Measurements from ENCODE around the gene E2F4.

The E2F4 gene

DNA sequence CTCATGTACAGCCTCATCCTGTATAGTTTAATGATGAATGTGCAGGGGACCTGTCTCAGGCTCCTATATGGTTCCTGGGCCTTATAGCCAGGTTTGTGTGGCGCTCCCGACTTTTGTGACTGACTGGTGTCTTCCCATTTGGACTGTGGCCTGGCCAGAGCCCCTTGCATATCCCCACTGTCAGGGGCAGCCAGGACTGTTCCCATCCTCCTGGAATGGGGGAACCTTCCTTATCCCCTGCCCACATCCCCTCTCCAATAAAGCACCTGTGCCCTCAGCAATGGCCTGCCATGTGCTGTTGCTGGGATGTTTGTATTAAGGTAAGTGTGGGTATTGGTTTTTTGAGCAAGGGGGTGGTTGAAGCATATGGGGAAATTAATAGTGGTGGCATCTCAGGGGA lies 43.7 kb upstream of the E2F4 start:
- TF ChIP-seq, protein P1, sequence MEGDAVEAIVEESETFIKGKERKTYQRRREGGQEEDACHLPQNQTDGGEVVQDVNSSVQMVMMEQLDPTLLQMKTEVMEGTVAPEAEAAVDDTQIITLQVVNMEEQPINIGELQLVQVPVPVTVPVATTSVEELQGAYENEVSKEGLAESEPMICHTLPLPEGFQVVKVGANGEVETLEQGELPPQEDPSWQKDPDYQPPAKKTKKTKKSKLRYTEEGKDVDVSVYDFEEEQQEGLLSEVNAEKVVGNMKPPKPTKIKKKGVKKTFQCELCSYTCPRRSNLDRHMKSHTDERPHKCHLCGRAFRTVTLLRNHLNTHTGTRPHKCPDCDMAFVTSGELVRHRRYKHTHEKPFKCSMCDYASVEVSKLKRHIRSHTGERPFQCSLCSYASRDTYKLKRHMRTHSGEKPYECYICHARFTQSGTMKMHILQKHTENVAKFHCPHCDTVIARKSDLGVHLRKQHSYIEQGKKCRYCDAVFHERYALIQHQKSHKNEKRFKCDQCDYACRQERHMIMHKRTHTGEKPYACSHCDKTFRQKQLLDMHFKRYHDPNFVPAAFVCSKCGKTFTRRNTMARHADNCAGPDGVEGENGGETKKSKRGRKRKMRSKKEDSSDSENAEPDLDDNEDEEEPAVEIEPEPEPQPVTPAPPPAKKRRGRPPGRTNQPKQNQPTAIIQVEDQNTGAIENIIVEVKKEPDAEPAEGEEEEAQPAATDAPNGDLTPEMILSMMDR (IDR thresholded peaks at IDR 0.05; ENCODE audit: control insufficient read depth, insufficient read depth, low read depth, low read length, missing control alignments), result no peak
- no peak for DNase-seq (ENCODE audit: low read depth)
- H3K4me3 ChIP-seq (ENCODE audit: control insufficient read depth, low read depth, low read length), result no peak overlapping the region

DNA sequence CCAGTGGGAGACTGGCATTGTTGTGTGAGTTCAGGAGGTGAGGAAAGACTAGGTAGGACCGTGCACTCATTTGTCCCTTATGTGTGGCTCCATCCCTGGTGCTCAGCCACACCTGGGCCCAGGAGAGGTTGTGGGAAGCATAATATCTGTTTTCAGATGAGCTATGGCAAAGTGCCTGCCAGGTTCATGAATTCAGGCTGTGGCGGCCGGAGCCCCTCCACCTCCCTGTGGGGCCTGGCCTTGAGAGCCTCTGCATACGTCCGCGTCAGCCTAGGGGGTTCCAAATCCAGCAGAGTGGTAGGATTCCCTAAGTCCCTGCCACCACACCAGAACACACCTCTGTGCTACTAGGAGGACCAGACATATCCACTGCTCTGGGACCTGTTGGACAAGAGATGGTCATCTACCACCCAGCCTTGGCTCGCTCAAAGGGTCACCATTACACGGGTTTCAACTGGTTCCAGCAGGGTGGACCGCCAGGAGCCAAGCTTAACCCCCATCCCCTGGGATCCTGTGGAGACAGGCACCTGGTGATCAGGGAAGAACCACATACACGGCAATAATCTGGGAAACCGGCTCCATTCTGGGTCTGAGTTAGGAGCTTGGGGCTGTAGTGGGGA lies 43.2 kb upstream of the E2F4 start:
- no peak for DNase-seq (ENCODE audit: low read depth)
- H3K4me3 ChIP-seq (ENCODE audit: control insufficient read depth, low read depth, low read length), result no peak overlapping the region
- TF ChIP-seq, protein P1 (IDR thresholded peaks at IDR 0.05; ENCODE audit: control insufficient read depth, insufficient read depth, low read depth, low read length, missing control alignments), result no peak

DNA sequence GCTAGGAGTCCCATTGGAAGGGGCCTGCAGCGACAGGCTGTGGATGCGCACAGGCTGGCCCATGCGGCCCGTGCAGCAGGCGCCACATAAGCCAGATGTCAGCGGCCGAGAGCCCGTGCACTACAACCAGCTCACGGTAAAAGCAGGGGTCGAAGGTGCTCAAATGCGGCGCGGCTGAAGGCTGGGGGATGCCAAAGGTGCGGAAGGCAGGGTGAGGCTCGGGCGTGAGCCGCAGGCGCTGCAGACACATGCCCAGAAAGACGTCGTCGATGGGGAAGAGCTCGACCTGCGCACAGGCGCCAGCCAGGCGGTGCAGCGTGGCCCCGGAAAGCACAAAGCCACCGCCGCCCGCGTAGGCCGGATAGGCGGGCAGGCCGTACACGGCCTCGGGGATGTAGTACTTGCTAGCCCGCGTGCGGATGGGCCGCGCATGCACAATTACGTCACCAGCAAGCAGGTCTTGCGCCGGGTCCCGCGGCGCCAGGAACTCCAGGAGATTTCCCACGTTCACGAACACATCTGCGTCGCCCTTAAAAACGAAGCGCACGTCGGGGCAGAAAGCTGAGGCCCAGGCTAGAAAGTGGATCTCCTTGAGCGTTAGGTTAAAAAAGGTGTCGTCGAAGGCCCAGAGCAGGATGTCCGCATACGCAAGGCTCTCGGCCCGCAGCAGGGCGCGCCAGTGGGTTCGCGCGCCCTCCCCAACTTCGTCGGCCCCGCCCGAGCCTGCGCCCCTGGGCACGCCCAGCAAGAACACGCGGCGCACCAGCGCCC lies 42.5 kb upstream of the E2F4 start:
- DNase-seq (ENCODE audit: low read depth), result no peak
- H3K4me3 ChIP-seq (ENCODE audit: control insufficient read depth, low read depth, low read length), result no peak overlapping the region
- TF ChIP-seq, protein P1 (IDR thresholded peaks at IDR 0.05; ENCODE audit: control insufficient read depth, insufficient read depth, low read depth, low read length, missing control alignments), result no peak

DNA sequence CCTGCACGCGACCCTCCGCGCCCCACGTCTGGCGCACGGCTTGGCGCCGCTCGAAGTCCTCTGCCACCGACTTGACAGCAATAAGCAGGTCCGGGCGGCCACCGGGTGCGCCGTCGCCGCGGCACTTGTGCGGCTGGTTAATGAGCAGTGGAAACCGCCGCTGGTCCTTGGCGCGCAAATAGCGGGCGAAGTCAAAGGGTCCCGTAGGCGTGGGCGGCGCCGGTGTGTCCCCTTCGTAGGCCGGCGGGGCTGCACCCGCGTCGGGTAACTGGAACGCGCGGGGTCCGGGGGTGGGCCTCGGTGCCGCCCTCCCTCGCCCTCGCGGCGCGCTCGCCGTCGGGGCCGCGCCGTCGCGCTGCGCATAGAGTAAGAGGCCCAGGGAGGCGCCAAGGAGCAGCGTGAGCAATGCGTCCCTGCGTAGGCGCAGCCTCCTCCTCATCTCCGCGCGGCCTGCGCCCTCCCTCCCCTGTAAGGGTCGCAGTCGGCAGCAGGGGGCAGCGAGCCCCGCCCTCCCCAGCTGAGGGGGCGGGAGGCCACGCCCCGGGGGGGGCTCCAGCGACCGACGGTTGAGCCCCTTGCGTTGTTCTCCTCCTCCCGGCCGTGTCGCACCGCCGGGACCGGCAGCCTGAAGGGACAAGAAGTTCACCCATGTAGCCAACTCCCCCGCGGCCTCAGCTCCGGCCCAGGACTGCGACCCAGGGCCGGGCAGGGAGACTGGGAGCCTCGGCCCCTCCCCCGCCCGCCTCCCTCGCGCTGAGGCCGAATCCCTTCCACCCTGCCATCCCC lies 41.7 kb upstream of the E2F4 start:
- TF ChIP-seq, protein P1 (IDR thresholded peaks at IDR 0.05; ENCODE audit: control insufficient read depth, insufficient read depth, low read depth, low read length, missing control alignments), result no peak
- DNase-seq (ENCODE audit: low read depth), result no peak
- peak overlapping the region; percentile 64 for H3K4me3 ChIP-seq (ENCODE audit: control insufficient read depth, low read depth, low read length)

DNA sequence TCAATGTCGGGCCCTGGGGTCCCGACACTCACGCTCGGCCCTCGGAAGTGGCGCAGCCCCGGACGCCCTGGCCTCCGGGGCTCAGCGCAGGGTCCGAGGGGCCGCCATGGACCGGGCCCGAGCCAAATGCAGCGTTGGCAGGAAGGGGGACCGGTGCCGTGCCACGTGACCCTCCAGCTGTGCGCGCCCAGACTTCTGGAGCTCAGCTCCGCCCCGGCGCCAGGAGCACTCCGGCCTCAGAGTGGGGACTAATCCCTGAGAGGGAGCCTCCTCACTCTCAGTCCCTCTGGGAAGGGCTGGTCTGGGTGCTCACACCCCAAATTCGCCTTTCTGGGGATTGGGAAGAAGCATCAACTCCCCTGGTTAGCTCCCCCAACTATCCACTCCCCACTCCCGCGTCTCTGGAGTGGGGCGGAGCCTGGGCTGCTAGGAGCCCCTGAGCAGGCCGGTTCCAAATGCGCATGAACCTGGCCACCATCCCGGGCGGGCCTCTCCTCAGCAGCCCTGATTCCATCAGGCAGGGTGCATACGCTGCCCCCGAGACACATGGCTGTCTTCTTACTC lies 41.0 kb upstream of the E2F4 start, which contains the start of gene B3GNT9:
B3GNT9 (minus strand) TSS at position 166 of the 564 bp plus-strand sequence. CDS start 513 bp downstream, outside the sequence.
- TF ChIP-seq, protein P1 (IDR thresholded peaks at IDR 0.05; ENCODE audit: control insufficient read depth, insufficient read depth, low read depth, low read length, missing control alignments), result no peak
- DNase-seq (ENCODE audit: low read depth), result no peak
- H3K4me3 ChIP-seq (ENCODE audit: control insufficient read depth, low read depth, low read length), result peak within 1 kb of the TSS; percentile 64

DNA sequence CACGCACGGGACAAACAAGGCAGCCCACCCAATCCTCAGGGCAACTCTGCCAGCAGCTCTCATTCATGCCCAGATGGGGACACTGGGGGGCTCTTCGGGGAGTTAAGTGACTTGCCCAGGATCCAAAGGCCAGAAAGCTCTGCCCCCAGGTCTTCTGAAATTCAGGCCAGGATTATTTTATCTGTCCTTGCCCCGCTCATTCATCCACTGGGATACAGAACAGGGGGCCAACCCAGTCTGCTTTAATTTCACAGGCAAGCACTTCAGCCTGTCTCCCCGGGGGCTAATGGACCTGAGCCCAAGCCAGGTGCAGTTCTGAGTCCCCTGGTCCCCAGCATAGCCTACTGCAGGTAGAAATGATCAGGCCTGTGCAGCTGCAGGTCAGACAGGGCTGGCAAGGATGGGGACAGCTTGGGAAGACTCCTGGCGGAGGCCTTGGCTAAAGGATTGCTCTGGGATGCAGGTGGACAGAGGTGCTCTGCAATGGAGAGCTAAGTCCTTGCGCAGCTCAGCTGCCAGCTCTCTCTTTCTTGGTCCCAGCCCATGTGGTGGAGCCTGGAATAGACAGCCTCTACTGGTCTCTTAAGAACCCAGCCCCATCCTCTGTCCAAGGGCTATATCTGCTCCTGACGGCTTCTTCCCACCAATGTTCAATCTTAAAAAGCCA lies 40.4 kb upstream of the E2F4 start:
- no peak for DNase-seq (ENCODE audit: low read depth)
- peak overlapping the region; percentile 64 for H3K4me3 ChIP-seq (ENCODE audit: control insufficient read depth, low read depth, low read length)
- TF ChIP-seq, protein P1 (IDR thresholded peaks at IDR 0.05; ENCODE audit: control insufficient read depth, insufficient read depth, low read depth, low read length, missing control alignments), result peak; percentile 6
